CD4-positive, alpha-beta T cell treated with Interleukin-17A for 1 hour (primary cell): ENCODE measurements around the gene FUT8.

Experiments
- DNase-seq: peaks from one replicate; pipeline ENCODE4 v3.0.0-alpha.2; 2020

The FUT8 gene

DNA sequence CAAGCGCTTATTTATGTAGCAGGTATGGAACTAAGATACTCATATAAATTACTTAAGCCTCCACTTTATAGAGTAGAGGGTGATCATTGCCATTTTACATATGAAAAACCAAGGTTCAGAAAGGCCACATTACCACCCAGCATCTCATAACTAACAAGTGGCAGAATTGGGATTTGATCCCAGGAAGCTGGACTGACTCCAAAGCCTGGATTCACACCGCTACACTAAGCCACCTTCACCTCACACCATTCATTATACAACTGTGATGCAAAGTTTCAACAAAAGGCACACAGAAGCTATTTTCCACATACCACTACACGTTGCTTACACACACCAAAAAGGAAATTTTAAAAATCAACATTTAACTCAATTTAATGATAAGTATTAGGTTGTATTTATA, 370.6 kb downstream of the FUT8 start:
- no peak for DNase-seq

DNA sequence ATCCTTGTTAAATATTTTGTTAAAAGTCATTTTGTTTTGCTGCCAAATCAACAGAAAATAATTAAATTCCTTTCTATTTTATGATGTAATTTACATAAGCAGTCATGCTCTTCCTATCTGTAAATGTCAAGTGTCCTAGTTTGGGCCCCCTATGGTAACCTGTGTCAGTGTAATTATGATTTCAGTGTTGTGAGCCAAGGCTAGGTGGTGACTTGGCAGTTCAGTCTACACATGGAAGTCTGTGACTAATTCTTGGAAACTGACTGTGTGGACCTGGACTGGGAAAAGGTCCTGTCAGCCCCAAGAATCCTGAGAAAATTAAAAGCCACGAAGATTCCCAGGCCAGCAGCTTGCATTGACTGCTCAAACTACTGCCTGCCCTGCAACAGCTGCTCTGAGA, 371.0 kb downstream of the FUT8 start:
- no peak for DNase-seq

DNA sequence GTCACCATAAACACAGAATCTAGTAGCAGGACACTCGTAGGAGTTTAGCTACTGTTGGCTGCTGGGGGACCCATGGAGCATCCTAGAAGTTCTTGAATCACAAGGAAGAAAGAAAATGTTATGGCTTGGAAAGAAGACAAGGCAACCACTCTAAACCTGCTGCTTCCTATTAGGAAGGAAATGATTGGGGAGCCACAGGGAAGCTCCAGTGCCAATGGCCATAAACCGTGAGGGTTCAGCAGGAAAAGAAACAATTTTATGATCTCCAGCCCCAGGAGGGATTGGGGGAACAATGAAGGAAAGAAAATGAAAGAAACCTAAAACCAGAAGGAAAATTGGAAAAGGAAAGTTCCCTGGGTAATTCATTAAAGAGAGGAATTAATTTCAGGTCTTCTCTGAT, 372.0 kb downstream of the FUT8 start:
- no peak for DNase-seq

DNA sequence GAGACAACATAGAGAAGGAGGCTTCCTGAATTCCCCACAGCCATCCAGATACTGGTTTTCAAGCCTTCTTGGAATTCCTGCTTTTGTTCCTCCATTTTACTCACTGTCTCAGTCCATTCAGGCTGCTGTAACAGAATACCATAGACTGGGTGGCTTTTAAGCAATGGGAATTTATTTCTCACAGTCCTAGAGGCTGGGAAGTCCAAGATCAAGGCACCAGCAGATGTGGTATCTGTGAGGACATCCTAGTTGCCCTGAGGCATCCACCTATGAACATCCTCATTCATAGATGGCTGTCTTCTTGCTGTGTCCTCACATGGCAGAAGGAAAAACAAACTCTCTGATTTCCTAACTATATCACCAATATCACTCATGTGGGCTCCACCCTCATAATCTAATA, 374.9 kb downstream of the FUT8 start:
- DNase-seq, result no peak

DNA sequence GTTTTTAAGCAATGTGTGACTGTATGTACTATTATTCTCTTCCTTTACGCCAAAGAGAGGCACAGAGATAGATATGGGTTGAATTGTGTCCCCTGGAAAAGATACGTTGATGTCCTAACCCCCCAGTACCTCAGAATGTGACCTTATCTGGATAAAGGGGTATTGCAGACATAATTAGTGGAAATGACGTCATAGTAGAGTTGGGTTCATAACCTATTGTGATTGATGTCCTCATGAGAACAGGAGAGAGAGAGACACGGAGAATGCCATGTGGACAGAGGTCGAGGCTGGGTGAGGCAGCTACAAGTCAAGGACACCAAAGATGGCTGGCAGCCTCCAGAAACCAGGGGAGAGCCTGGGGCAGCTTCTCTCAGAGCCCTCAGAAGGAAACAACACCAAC, 376.3 kb downstream of the FUT8 start:
- DNase-seq, result no peak

DNA sequence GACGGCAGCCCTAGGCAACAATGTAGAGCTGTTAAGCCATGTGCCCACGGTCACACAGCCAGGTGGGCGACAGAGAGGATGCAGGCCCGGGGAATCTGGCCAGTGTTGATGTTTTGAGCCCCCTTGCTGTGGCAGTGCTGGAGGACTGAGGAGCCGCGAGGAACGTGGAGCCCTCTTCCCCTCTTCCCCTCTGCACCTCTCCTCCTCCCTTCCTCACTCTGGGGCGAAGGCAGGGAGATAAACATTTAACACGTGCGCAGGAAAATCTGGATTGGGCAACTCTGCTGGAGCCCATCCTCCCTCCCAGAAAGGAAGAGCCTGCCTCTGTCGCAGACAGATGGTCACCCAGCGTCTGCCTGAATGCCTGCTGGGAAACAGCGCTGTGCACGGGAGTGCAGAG, 376.8 kb downstream of the FUT8 start:
- DNase-seq, result no peak

DNA sequence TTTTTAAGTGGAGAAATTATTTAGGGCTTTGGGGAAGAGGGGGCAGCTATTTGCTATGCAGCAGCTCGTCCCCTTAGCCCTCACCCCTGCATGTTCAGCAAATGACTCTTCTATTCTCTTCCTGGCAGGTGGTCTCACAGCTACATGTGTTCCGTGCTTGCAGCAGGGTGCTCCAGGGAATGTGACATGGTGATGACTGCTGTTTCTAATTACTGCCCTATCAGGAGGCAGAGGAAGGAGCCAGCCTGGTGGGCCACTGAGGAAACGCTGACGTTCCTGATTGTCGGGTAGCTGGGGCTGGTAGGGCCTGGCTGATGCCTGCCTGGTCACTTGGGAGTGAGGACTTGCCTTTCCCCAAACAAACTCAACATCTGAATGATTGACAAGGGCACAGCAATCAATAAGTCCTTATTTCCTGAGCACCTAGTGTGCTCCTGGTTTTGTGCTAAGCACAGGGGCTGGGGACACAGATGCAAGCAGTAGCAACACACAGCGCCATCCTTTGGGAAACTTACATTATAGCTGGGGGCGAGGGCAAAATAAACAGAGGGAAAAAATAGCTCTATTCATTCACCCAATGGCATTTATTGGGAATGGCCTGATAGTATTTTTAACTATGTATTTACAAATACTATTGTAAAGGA, 377.8 kb downstream of the FUT8 start:
- DNase-seq, result no peak

DNA sequence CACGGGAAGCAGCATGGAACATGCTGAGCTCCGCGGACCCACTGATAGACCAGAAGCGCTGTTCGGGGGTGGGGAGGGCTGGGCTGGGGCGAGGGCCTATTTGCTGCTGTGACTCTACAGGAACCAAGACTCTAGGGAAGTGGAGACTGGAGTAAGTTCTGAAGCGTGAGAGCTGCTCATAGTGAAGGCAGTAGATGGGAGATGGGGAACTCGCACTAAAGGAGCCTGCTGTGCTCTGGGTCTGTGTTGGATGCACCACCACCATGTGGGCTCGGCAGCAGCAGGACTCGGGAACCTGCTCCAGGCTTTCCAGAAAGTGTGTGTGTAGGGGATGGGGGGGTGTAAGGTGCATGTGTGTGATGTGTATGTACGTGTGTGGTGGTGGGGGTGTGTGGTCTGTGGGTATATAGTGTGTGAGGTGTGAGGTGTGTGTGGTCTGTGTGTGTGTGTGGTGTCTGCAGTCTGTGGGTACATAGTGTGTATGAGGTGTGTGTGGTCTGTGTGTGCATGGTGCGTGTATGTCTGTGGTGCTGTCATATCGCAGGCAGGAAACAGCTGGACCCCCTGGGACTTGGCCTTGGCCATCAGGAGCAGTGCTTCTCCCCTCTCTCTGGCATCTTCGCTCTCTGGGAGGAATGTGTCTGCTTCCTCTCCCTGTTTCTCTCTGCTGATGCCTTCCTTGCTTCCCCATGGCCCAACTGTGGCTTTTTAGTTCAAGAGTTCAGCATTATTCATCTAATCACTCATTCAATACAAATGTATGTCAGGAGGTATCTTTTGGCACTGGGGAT, 378.9 kb downstream of the FUT8 start:
- DNase-seq, result peak; percentile 39

DNA sequence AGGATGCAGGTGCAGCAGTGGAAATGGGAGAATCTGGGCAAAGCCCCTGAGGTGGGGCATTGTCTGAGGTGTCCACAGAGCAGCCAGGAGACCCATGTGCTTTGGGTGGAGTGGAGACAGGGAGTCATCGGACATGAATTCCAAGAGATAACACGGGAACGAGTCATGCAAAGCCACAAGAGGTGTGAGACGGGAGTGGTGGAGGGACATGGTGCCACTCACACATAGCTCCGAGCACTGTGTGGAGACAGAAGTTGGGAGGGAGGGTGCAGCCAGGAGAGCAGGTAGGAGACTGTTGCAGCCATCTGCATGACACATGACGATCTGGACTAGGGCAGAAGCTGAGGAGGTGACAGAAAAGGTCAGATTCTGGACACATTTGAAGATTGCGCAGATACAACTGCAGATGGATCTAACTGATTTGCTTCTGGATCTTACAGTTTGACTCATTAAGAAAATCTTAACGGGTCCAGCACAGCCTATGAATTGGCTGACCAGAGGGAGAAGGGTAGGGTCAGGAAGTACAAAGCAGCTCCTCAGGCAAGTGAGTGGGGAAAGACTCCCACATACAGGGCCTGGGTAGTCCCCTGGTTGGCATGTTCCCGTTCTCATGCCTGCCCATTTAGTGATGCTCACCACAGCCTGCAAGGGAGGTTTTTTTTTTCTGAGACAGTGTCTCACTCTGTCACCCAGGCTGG, 379.8 kb downstream of the FUT8 start:
- no peak for DNase-seq
